Ascending aorta (tissue), 2 donors: ENCODE measurements around the gene XPNPEP3. TPM values are rescaled to one million over a fixed set of nuclear protein-coding genes. Genes with fewer than 3 reads are reported as not detected.
"Not testable (repeated sequence)": the region's sequence is repeated elsewhere in the genome, so short reads cannot be mapped to it uniquely, and the experiment has no call there.

Source experiments
- DNase-seq, 2 donors: peaks; one replicate each; pipeline ENCODE4 v3.0.0-alpha.2; 2019; ENCODE audit warnings: low spot score in 2 of 2
- H3K27ac ChIP-seq, 2 donors: fragments of 200-600 bp; sonication (generic); one replicate each; pipeline ENCODE4 v1.5.1; 2016 to 2017; ENCODE audit warnings: mild to moderate bottlenecking in 1 of 2
- H3K27me3 ChIP-seq: fragments of 200-600 bp; sonication (generic); one replicate; pipeline ENCODE4 v1.5.1; 2017
- H3K36me3 ChIP-seq, 2 donors: fragments of 200-600 bp; sonication (generic); one replicate each; pipeline ENCODE4 v1.5.1; 2016
- H3K4me1 ChIP-seq, 2 donors: fragments of 200-600 bp; sonication (generic); one replicate each; pipeline ENCODE4 v1.5.1; 2016 to 2017; ENCODE audit warnings: mild to moderate bottlenecking in 1 of 2
- H3K4me3 ChIP-seq, 2 donors: fragments of 200-600 bp; sonication (generic); one replicate each; pipeline ENCODE4 v1.5.1; 2016 to 2017; ENCODE audit warnings: mild to moderate bottlenecking in 1 of 2
- H3K9me3 ChIP-seq, 2 donors: fragments of 200-600 bp; sonication (generic); one replicate each; pipeline ENCODE4 v1.5.1; 2016
- intact Hi-C: fragments of 100-400 bp; cut with DNase I; formaldehyde crosslinking; loops from one replicate; pipeline ENCODE4 v1.15.1; 2023
- total RNA-seq: library from RNA; depleted of rRNA; stranded (reverse); fragments of >200 nt; gene quantifications from one replicate; pipeline ENCODE4 v1.1.0, GENCODE V29; 2016
- TF ChIP-seq, protein P1 (sequence below), 3 experiments: fragments of 200-600 bp in 2 of 3; fragments of 450-650 bp in 1 of 3; sonication (generic) in 2 of 3; IDR thresholded peaks; one replicate each; pipeline ENCODE4 v1.5.1; 2016 to 2019; ENCODE audit warnings: antibody characterized with exemption in 3 of 3, mild to moderate bottlenecking in 1 of 3, moderate library complexity in 1 of 3

The XPNPEP3 gene
- total RNA-seq, 1 donor from 2014 or later, result 1.1 TPM

GRCh38 chr22:40862537-40862936 is 5.6 kb downstream of the XPNPEP3 start:
- TF ChIP-seq, protein P1, sequence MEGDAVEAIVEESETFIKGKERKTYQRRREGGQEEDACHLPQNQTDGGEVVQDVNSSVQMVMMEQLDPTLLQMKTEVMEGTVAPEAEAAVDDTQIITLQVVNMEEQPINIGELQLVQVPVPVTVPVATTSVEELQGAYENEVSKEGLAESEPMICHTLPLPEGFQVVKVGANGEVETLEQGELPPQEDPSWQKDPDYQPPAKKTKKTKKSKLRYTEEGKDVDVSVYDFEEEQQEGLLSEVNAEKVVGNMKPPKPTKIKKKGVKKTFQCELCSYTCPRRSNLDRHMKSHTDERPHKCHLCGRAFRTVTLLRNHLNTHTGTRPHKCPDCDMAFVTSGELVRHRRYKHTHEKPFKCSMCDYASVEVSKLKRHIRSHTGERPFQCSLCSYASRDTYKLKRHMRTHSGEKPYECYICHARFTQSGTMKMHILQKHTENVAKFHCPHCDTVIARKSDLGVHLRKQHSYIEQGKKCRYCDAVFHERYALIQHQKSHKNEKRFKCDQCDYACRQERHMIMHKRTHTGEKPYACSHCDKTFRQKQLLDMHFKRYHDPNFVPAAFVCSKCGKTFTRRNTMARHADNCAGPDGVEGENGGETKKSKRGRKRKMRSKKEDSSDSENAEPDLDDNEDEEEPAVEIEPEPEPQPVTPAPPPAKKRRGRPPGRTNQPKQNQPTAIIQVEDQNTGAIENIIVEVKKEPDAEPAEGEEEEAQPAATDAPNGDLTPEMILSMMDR (IDR thresholded peaks at IDR 0.05), result no peak
- no peak overlapping the region for H3K27ac ChIP-seq
- DNase-seq, result no peak
- peaks cover 4 to 10% of the 10 kb centered on the region in 2 donors for H3K4me1 ChIP-seq
- no peaks in the 10 kb centered on the region for H3K27me3 ChIP-seq
- H3K36me3 ChIP-seq, result peaks cover 0 to 15% of the 10 kb centered on the region in 2 donors
- H3K9me3 ChIP-seq, result no peaks in the 10 kb centered on the region
- H3K4me3 ChIP-seq, result no peak overlapping the region
- intact Hi-C loops, result no loop called here

- intact Hi-C loops, result no loop called here
Observed at GRCh38 chr22:40867109-40867508, 10.2 kb downstream of the XPNPEP3 start.

DNA sequence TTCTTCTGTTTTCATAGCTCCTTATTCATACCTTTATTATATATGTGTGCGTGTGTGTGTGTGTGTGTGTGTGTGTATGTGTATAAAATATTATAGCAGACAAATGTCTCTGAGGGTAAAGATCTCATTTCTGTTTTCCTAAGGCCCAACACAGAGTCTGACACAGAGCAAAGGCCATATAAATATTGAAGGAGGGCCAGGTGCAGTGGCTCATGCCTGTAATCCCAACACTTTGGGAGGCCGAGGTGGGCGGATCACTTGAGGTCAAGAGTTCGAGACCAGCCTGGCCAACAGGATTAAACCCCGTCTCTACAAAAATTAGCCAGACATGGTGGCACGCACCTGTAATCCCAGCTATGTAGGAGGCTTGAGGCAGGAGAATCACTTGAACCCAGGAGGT is 11.4 kb downstream of the XPNPEP3 start:
- peaks cover 16% of the 10 kb centered on the region in 2 donors for H3K36me3 ChIP-seq
- H3K27ac ChIP-seq, intact Hi-C loops, H3K27me3 ChIP-seq, H3K4me1 ChIP-seq, H3K9me3 ChIP-seq, H3K4me3 ChIP-seq, DNase-seq: not testable (repeated sequence)

More at GRCh38 chr22:40867109-40867508, 10.2 kb downstream of the XPNPEP3 start:
- Histone ChIP-seq H3K36me3 (peaks cover 15 to 17% of the 10 kb centered on the region in 2 donors), H3K9me3 (no peaks in the 10 kb centered on the region), H3K4me3 (no peak overlapping the region), H3K4me1 (no peaks in the 10 kb centered on the region), H3K27me3 (no peaks in the 10 kb centered on the region), H3K27ac (no peak overlapping the region)
- DNase-seq, result no peak
- TF ChIP-seq, protein P1 (IDR thresholded peaks at IDR 0.05), result no peak

- Histone ChIP-seq H3K4me1 (no peaks in the 10 kb centered on the region), H3K27me3 (no peaks in the 10 kb centered on the region), H3K9me3 (no peaks in the 10 kb centered on the region), H3K4me3 (no peak overlapping the region), H3K27ac (no peak overlapping the region), H3K36me3 (peaks cover 16 to 21% of the 10 kb centered on the region in 2 donors)
- intact Hi-C loops, result no loop called here
- TF ChIP-seq, protein P1 (IDR thresholded peaks at IDR 0.05), result no peak
- no peak for DNase-seq
Observed at GRCh38 chr22:40874016-40874415, 17.1 kb downstream of the XPNPEP3 start.

DNA sequence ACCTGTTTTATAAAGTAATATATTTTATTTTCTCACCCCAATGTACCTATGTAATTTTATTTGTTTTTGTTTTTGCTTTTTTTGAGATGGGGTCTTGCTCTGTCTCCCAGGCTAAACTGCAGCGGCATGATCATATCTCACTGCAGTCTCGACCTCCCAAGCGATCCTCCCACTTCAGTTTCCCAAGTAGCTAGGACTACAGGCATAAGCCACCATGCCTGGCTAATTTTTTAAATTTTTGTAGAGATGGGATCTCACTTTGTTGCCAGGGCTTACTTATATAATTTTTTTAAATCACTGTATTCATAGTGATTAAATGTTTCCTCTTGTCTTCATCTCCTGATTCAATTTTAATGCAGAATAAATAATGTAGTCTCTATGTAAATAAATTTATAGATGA is 18.2 kb downstream of the XPNPEP3 start:
- H3K4me3 ChIP-seq, result no peak overlapping the region
- H3K27me3 ChIP-seq, result no peaks in the 10 kb centered on the region
- peaks cover 14 to 22% of the 10 kb centered on the region in 2 donors for H3K36me3 ChIP-seq
- intact Hi-C loops, result no loop called here
- no peaks in the 10 kb centered on the region for H3K9me3 ChIP-seq
- DNase-seq, result no peak
- H3K27ac ChIP-seq, result no peak overlapping the region
- H3K4me1 ChIP-seq, result no peaks in the 10 kb centered on the region
- TF ChIP-seq, protein P1 (IDR thresholded peaks at IDR 0.05), result no peak

GRCh38 chr22:40876907-40877306 is 20.0 kb downstream of the XPNPEP3 start:
- Histone ChIP-seq H3K9me3 (no peaks in the 10 kb centered on the region), H3K4me3 (no peak overlapping the region), H3K36me3 (peaks cover 10 to 20% of the 10 kb centered on the region in 2 donors), H3K4me1 (no peaks in the 10 kb centered on the region), H3K27ac (no peak overlapping the region), H3K27me3 (no peaks in the 10 kb centered on the region)
- no peak for DNase-seq
- intact Hi-C loops, result no loop called here
- TF ChIP-seq, protein P1 (IDR thresholded peaks at IDR 0.05), result no peak
